Measurements from ENCODE around the gene CSMD2. TPM values are rescaled to one million over a fixed set of nuclear protein-coding genes. Genes with fewer than 3 reads are reported as not detected.

The CSMD2 gene
- total RNA-seq, 1 donor from 2014 or later, result 1.1 TPM

Other genes starting within 250 kb of the CSMD2 start
- not detected for gene C1orf94, start 11.7 kb upstream of the CSMD2 start, total RNA-seq

Measured in ureter (tissue), 1 donor.